Adrenal gland (tissue), 12 donors: Measurements from ENCODE around the gene ARMC9. TPM values are rescaled to one million over a fixed set of nuclear protein-coding genes. Genes with fewer than 3 reads are reported as not detected.
"Not testable (repeated sequence)": the region's sequence is repeated elsewhere in the genome, so short reads cannot be mapped to it uniquely, and the experiment has no call there.

Experiments used
- DNase-seq, 7 donors: peaks; one replicate each; pipeline ENCODE4 v3.0.0-alpha.2; 2019 to 2020
- H3K27ac ChIP-seq, 5 donors: fragments of 200-600 bp; sonication (generic) in 4 of 5; 1 replicate in 3 of 5; 2 replicates in 2 of 5; pipeline versions ENCODE4 v1.5.1 to v1.8.0; 2016 to 2020; ENCODE audit warnings: mild to moderate bottlenecking in 1 of 5
- H3K27me3 ChIP-seq: fragments of 200-600 bp; 2 replicates; pipeline ENCODE4 v1.8.0; 2021
- H3K36me3 ChIP-seq, 2 donors: fragments of 200-600 bp; replicated peaks in 1 of 2; 1 replicate in 1 of 2; 2 replicates in 1 of 2; pipeline versions ENCODE4 v1.5.1 to v1.8.0; 2018 to 2022
- H3K4me1 ChIP-seq, 2 donors: fragments of 200-600 bp; replicated peaks in 1 of 2; 1 replicate in 1 of 2; 2 replicates in 1 of 2; pipeline versions ENCODE4 v1.5.1 to v1.8.0; 2018 to 2021
- H3K4me3 ChIP-seq, 4 donors: fragments of 200-600 bp; sonication (generic) in 3 of 4; one replicate each; pipeline ENCODE4 v1.5.1; 2016 to 2018
- H3K9me3 ChIP-seq, 3 donors: fragments of 200-600 bp; sonication (generic) in 1 of 3; replicated peaks in 1 of 3; 1 replicate in 2 of 3; 2 replicates in 1 of 3; pipeline versions ENCODE4 v1.5.1 to v1.8.0; 2016 to 2021
- POLR2A ChIP-seq, 2 donors: fragments of 450-650 bp; IDR thresholded peaks; one replicate each; pipeline ENCODE4 v1.6.1; 2017; ENCODE audit warnings: antibody characterized with exemption in 2 of 2, mild to moderate bottlenecking in 2 of 2, moderate library complexity in 1 of 2
- WGBS, 4 donors: extraction: QIAGEN DNeasy Blood & Tissue Kit in 2 of 4; methylation state at CpG; one replicate each; pipeline versions ENCODE4 v1.1.5 to v1.1.7; 2013 to 2017; 5-methylcytosine and 5-hydroxymethylcytosine counted together
- intact Hi-C, 2 donors: fragments of 100-400 bp; cut with DNase I; formaldehyde crosslinking; loops; one replicate each; pipeline versions ENCODE4 v1.14.1 to v1.15.0; 2022 to 2023
- polyA plus RNA-seq, 3 donors: library from polyadenylated mRNA; stranded (reverse); fragments of 200-250 nt in 2 of 3; fragments of 350-450 nt in 1 of 3; fragmentation: Illumina TruSeq in 1 of 3; extraction: RNeasy Lipid Tissue Mini Kit (QIAGEN cat#74804) in 1 of 3; gene quantifications; one replicate each; pipeline ENCODE4 v1.2.3, GENCODE V29; 2013 to 2014
- total RNA-seq, 9 donors: library from RNA; depleted of rRNA in 4 of 9; stranded (reverse); fragments of >200 nt in 4 of 9; fragments of 120-200 nt in 1 of 9; fragmentation: NEBNext Ultra II Directional in 1 of 9; extraction: Animal tissue kit (Norgen Biotek cat#: 25700) in 1 of 9; gene quantifications; one replicate each; pipeline versions ENCODE4 v1.1.0 to v1.2.4, GENCODE V29; 2013 to 2023
- TF ChIP-seq, protein P1 (sequence below), 6 experiments: fragments of 450-650 bp in 4 of 6; fragments of 200-600 bp in 2 of 6; sonication (generic) in 1 of 6; IDR thresholded peaks; 1 replicate in 5 of 6; 2 replicates in 1 of 6; pipeline versions ENCODE4 v1.5.1 to v1.8.0; 2016 to 2021; ENCODE audit warnings: antibody characterized with exemption in 6 of 6, mild to moderate bottlenecking in 2 of 6, moderate library complexity in 1 of 6
- donor health status: healthy with polysubstance abuse.
- donor health status: Bipolar disorder and iron deficiency.
- donor health status: DM: yes; HTN: yes; CAD: no.
- donor health status: DM: no; HTN: no; CAD: no.
- donor health status: DM: no; HTN: no; CAD: no.
- donor health status: DM: yes; HTN: yes; CAD: no.

Gene ARMC9
- total and polyA plus RNA-seq, 12 donors: 22.0 to 109 (median 54.2) TPM

GRCh38 chr2:231373184-231373583 is 174.8 kb downstream of the ARMC9 start:
- Histone ChIP-seq H3K4me3 (no peak overlapping the region), H3K9me3 (no peaks in the 10 kb centered on the region), H3K36me3 (no peaks in the 10 kb centered on the region), H3K4me1 (no peaks in the 10 kb centered on the region), H3K27ac (no peak overlapping the region), H3K27me3 (no peaks in the 10 kb centered on the region)
- no peak for DNase-seq
- TF ChIP-seq, protein P1, sequence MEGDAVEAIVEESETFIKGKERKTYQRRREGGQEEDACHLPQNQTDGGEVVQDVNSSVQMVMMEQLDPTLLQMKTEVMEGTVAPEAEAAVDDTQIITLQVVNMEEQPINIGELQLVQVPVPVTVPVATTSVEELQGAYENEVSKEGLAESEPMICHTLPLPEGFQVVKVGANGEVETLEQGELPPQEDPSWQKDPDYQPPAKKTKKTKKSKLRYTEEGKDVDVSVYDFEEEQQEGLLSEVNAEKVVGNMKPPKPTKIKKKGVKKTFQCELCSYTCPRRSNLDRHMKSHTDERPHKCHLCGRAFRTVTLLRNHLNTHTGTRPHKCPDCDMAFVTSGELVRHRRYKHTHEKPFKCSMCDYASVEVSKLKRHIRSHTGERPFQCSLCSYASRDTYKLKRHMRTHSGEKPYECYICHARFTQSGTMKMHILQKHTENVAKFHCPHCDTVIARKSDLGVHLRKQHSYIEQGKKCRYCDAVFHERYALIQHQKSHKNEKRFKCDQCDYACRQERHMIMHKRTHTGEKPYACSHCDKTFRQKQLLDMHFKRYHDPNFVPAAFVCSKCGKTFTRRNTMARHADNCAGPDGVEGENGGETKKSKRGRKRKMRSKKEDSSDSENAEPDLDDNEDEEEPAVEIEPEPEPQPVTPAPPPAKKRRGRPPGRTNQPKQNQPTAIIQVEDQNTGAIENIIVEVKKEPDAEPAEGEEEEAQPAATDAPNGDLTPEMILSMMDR (IDR thresholded peaks at IDR 0.05): no peak
- no peak for TF ChIP-seq POLR2A (IDR thresholded peaks at IDR 0.05)
- 91 to 93% (median 92%) methylated on average over 8 of the region's 8 CpGs for WGBS, 4 donors
- intact Hi-C loops: no loop called here

GRCh38 chr2:231373786-231374349 is 175.4 kb downstream of the ARMC9 start:
- no peaks in the 10 kb centered on the region for H3K9me3 ChIP-seq
- H3K27ac ChIP-seq: no peak overlapping the region

GRCh38 chr2:231374771-231375170 is 176.3 kb downstream of the ARMC9 start:
- no peaks in the 10 kb centered on the region for H3K9me3 ChIP-seq
- H3K27ac ChIP-seq: no peak overlapping the region
- no peak overlapping the region for H3K4me3 ChIP-seq
- intact Hi-C loops: no loop called here
- DNase-seq: no peak
- 90 to 96% (median 94%) methylated on average over 2 of the region's 2 CpGs for WGBS, 4 donors
- H3K27me3 ChIP-seq: no peaks in the 10 kb centered on the region
- no peaks in the 10 kb centered on the region for H3K36me3 ChIP-seq
- H3K4me1 ChIP-seq: peaks cover 0 to 4% of the 10 kb centered on the region in 2 donors
- no peak for TF ChIP-seq POLR2A (IDR thresholded peaks at IDR 0.05)
- TF ChIP-seq, protein P1 (IDR thresholded peaks at IDR 0.05): no peak

More at GRCh38 chr2:231373786-231374349, 175.4 kb downstream of the ARMC9 start:
- Histone ChIP-seq H3K4me3 (no peak overlapping the region), H3K36me3 (no peaks in the 10 kb centered on the region), H3K4me1 (no peaks in the 10 kb centered on the region), H3K27me3 (no peaks in the 10 kb centered on the region)
- DNase-seq: no peak
- 85 to 95% (median 91%) methylated on average over 9 of the region's 9 CpGs for WGBS, 4 donors
- intact Hi-C loops: no loop called here
- no peak for TF ChIP-seq POLR2A (IDR thresholded peaks at IDR 0.05)
- TF ChIP-seq, protein P1 (IDR thresholded peaks at IDR 0.05): no peak

GRCh38 chr2:231375994-231376615 is 177.7 kb downstream of the ARMC9 start:
- H3K36me3 ChIP-seq, H3K4me1 ChIP-seq, H3K9me3 ChIP-seq, intact Hi-C loops, DNase-seq, H3K27ac ChIP-seq, H3K4me3 ChIP-seq, H3K27me3 ChIP-seq: not testable (repeated sequence)
- WGBS, 4 donors: 54 to 59% (median 58%) methylated on average over 11 of the region's 11 CpGs

DNA sequence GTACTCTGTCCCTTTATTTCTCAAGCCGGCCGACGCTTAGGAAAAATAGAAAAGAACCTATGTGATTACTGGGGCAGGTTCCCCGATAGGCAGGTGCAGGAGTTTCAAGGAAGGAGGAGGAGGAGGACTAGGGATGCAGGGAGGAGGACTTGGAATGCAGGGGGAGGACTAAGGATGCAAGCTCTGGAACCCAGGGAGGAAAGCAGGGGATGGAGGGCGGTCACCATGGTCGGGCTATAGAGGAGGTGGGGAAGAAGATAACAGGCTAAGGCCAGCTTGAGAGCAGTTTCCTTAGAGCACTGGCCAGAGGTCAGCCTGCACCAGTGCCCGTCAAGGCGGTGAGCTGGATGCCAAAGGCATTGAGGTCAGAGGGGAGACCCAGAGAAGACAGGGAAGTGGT is 178.4 kb downstream of the ARMC9 start:
- no peaks in the 10 kb centered on the region for H3K27me3 ChIP-seq
- no peak for DNase-seq
- TF ChIP-seq POLR2A (IDR thresholded peaks at IDR 0.05): no peak
- TF ChIP-seq, protein P1 (IDR thresholded peaks at IDR 0.05): no peak
- H3K36me3 ChIP-seq: no peaks in the 10 kb centered on the region
- no peak overlapping the region for H3K27ac ChIP-seq
- intact Hi-C loops: no loop called here
- WGBS, 4 donors: 72 to 80% (median 77%) methylated on average over 8 of the region's 8 CpGs
- peaks cover 0 to 4% of the 10 kb centered on the region in 2 donors for H3K4me1 ChIP-seq
- H3K4me3 ChIP-seq: no peak overlapping the region
- H3K9me3 ChIP-seq: no peaks in the 10 kb centered on the region
